GM23338 (cell line): ENCODE measurements around the gene RAD21L1. TPM values are rescaled to one million over a fixed set of nuclear protein-coding genes. Genes with fewer than 3 reads are reported as not detected.

ENCODE experiments used
- ATAC-seq: fragments of 200-7000 bp; cut with Tn5 transposase; 3 replicates; pipeline ENCODE4 v1.9.1; 2020
- DNase-seq: peaks from one replicate; pipeline ENCODE4 v3.0.0-alpha.2; 2015; ENCODE audit warnings: low spot score
- H2AFZ ChIP-seq: fragments of 200-600 bp; sonication (generic); 2 replicates; pipeline ENCODE4 v1.8.0; 2016; ENCODE audit warnings: antibody characterized with exemption, mild to moderate bottlenecking, moderate library complexity
- H3F3A ChIP-seq: fragments of 200-600 bp; sonication (generic); replicated peaks from 2 replicates; pipeline ENCODE4 v1.8.0; 2017; ENCODE audit warnings: antibody characterized with exemption, mixed run types, low read depth
- H3K27ac ChIP-seq: fragments of 200-600 bp; sonication (generic); 2 replicates; pipeline ENCODE4 v1.6.1; 2016; ENCODE audit warnings: low read depth
- H3K27me3 ChIP-seq: fragments of 200-600 bp; sonication (generic); 2 replicates; pipeline ENCODE4 v1.8.0; 2016; ENCODE audit warnings: mild to moderate bottlenecking, mixed run types, moderate library complexity; ENCODE audit not compliant: insufficient read depth
- H3K36me3 ChIP-seq: fragments of 200-600 bp; sonication (generic); 2 replicates; pipeline ENCODE4 v1.8.0; 2016; ENCODE audit warnings: mild to moderate bottlenecking; ENCODE audit not compliant: insufficient read depth
- H3K4me1 ChIP-seq: fragments of 200-600 bp; sonication (generic); 2 replicates; pipeline ENCODE4 v1.8.0; 2016; ENCODE audit warnings: mild to moderate bottlenecking, moderate library complexity; ENCODE audit not compliant: insufficient read depth
- H3K4me2 ChIP-seq: fragments of 200-600 bp; sonication (generic); 2 replicates; pipeline ENCODE4 v1.7.1; 2017; ENCODE audit warnings: mixed run types
- H3K4me3 ChIP-seq: fragments of 200-600 bp; sonication (generic); 2 replicates; pipeline ENCODE4 v1.6.1; 2016; ENCODE audit warnings: mixed run types
- H3K79me2 ChIP-seq: fragments of 200-600 bp; sonication (generic); replicated peaks from 2 replicates; pipeline ENCODE4 v1.8.0; 2017; ENCODE audit warnings: mild to moderate bottlenecking; ENCODE audit not compliant: insufficient read depth
- H3K9me2 ChIP-seq: fragments of 200-600 bp; sonication (generic); 2 replicates; pipeline ENCODE4 v1.8.0; 2017; ENCODE audit not compliant: insufficient read depth
- H4K20me1 ChIP-seq: fragments of 200-600 bp; sonication (generic); replicated peaks from 2 replicates; pipeline ENCODE4 v1.8.0; 2017; ENCODE audit warnings: mild to moderate bottlenecking; ENCODE audit not compliant: insufficient read depth
- H3K27ac Mint-ChIP-seq: 2 replicates; pipeline ENCODE4 v1.8.0; 2020; ENCODE audit warnings: inconsistent platforms, mild to moderate bottlenecking, moderate library complexity, mixed read lengths
- H3K27me3 Mint-ChIP-seq: 3 replicates; pipeline ENCODE4 v1.8.0; 2022; ENCODE audit warnings: low read depth, mild to moderate bottlenecking, moderate library complexity, mixed read lengths, inconsistent platforms; ENCODE audit not compliant: insufficient read depth, poor library complexity
- H3K36me3 Mint-ChIP-seq: 3 replicates; pipeline ENCODE4 v1.8.0; 2021; ENCODE audit warnings: low read depth, mild to moderate bottlenecking, inconsistent platforms, moderate library complexity, mixed read lengths
- H3K4me1 Mint-ChIP-seq: 3 replicates; pipeline ENCODE4 v1.8.0; 2020; ENCODE audit warnings: mild to moderate bottlenecking, inconsistent platforms, mixed read lengths
- H3K4me3 Mint-ChIP-seq: 3 replicates; pipeline ENCODE4 v1.8.0; 2021; ENCODE audit warnings: moderate library complexity, mild to moderate bottlenecking, inconsistent platforms, mixed read lengths
- H3K9me3 Mint-ChIP-seq: 3 replicates; pipeline ENCODE4 v1.8.0; 2020; ENCODE audit warnings: moderate library complexity, mild to moderate bottlenecking, inconsistent platforms, mixed read lengths
- polyA plus RNA-seq: library from polyadenylated mRNA; unstranded; fragments of >200 nt; fragmentation: Nextera tagmentation; extraction: Ambion mirVana; gene quantifications from 2 replicates; pipeline ENCODE4 v1.2.1, GENCODE V29; 2016
- total RNA-seq: library from RNA; depleted of rRNA; stranded (reverse); fragments of >200 nt; shearing (Covaris generic); gene quantifications from 2 replicates; pipeline ENCODE4 v1.2.3, GENCODE V29; 2014
- TF ChIP-seq, protein P1 (sequence below): fragments of 250-450 bp; sonication (Bioruptor Pico); IDR thresholded peaks from 2 replicates; pipeline ENCODE4 v1.5.0; 2020; ENCODE audit warnings: mild to moderate bottlenecking, moderate library complexity
- TF ChIP-seq, protein P2 (sequence below), 2 experiments: fragments of 200-600 bp in 1 of 2; sonication (generic) in 1 of 2; conservative IDR thresholded peaks; 2 replicates each; pipeline versions ENCODE4 v1.5.1 to v1.6.1; 2016 to 2017; ENCODE audit warnings: antibody characterized with exemption in 2 of 2, low read depth in 2 of 2, mild to moderate bottlenecking in 2 of 2, moderate library complexity in 1 of 2

Gene RAD21L1
- total and polyA plus RNA-seq, 2 experiments from 2014 or later: 0.10 to 0.95 TPM

DNA sequence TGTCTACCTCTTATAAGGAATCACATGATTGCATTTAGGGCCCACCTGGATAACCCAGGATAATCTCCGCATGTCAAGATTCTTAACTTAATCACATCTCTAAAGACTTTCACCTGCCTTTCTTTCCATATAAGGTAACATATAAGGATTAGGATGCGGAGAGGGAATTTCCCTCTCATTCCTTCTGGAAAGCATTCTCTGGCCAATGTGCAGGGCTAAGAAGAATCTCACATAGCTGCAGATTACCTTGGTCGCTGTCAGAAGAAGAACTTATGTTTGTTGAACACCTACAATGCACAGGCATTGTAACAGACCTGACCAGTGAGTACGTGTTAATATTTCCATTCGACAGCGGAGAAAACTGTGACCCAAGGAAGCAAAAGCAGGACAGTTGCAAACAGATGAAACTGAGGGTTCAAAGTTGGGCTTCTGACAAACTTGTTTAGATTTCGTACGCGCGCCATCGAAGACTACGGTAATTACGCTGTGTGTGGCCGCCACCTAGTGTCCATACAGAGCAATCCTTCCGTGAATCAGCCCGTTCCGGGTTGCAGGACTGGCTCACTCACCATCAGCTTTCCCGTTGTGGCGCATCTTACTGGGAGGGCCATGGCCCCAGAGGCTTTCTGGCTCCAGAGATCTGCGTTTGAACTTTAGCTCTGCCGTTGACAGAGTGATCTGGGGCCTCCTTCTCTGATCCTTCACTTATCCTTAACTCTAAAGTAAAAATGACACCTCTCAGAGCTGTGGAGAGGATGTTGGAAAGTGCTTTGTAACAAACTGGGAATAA is 13.0 kb upstream of the RAD21L1 start:
- H3F3A ChIP-seq: no peaks in the 10 kb centered on the region
- H3K36me3 ChIP-seq: no peaks in the 10 kb centered on the region
- no peaks in the 10 kb centered on the region; the same call in 1 of the 2 replicates for H4K20me1 ChIP-seq
- no peak overlapping the region; the same call in 2 of the 3 replicates for H3K4me3 Mint-ChIP-seq
- H3K9me3 Mint-ChIP-seq: peaks cover 16% of the 10 kb centered on the region; the same call in 2 of the 3 replicates
- peaks cover 16% of the 10 kb centered on the region for H3K4me1 ChIP-seq
- no peak overlapping the region for H3K27ac ChIP-seq
- H3K4me2 ChIP-seq: peak overlapping the region; percentile 53; the same call in 1 of the 2 replicates
- no peaks in the 10 kb centered on the region for H3K27me3 Mint-ChIP-seq
- ATAC-seq: peak; percentile 96
- H3K9me2 ChIP-seq: no peaks in the 10 kb centered on the region
- TF ChIP-seq, protein P1, sequence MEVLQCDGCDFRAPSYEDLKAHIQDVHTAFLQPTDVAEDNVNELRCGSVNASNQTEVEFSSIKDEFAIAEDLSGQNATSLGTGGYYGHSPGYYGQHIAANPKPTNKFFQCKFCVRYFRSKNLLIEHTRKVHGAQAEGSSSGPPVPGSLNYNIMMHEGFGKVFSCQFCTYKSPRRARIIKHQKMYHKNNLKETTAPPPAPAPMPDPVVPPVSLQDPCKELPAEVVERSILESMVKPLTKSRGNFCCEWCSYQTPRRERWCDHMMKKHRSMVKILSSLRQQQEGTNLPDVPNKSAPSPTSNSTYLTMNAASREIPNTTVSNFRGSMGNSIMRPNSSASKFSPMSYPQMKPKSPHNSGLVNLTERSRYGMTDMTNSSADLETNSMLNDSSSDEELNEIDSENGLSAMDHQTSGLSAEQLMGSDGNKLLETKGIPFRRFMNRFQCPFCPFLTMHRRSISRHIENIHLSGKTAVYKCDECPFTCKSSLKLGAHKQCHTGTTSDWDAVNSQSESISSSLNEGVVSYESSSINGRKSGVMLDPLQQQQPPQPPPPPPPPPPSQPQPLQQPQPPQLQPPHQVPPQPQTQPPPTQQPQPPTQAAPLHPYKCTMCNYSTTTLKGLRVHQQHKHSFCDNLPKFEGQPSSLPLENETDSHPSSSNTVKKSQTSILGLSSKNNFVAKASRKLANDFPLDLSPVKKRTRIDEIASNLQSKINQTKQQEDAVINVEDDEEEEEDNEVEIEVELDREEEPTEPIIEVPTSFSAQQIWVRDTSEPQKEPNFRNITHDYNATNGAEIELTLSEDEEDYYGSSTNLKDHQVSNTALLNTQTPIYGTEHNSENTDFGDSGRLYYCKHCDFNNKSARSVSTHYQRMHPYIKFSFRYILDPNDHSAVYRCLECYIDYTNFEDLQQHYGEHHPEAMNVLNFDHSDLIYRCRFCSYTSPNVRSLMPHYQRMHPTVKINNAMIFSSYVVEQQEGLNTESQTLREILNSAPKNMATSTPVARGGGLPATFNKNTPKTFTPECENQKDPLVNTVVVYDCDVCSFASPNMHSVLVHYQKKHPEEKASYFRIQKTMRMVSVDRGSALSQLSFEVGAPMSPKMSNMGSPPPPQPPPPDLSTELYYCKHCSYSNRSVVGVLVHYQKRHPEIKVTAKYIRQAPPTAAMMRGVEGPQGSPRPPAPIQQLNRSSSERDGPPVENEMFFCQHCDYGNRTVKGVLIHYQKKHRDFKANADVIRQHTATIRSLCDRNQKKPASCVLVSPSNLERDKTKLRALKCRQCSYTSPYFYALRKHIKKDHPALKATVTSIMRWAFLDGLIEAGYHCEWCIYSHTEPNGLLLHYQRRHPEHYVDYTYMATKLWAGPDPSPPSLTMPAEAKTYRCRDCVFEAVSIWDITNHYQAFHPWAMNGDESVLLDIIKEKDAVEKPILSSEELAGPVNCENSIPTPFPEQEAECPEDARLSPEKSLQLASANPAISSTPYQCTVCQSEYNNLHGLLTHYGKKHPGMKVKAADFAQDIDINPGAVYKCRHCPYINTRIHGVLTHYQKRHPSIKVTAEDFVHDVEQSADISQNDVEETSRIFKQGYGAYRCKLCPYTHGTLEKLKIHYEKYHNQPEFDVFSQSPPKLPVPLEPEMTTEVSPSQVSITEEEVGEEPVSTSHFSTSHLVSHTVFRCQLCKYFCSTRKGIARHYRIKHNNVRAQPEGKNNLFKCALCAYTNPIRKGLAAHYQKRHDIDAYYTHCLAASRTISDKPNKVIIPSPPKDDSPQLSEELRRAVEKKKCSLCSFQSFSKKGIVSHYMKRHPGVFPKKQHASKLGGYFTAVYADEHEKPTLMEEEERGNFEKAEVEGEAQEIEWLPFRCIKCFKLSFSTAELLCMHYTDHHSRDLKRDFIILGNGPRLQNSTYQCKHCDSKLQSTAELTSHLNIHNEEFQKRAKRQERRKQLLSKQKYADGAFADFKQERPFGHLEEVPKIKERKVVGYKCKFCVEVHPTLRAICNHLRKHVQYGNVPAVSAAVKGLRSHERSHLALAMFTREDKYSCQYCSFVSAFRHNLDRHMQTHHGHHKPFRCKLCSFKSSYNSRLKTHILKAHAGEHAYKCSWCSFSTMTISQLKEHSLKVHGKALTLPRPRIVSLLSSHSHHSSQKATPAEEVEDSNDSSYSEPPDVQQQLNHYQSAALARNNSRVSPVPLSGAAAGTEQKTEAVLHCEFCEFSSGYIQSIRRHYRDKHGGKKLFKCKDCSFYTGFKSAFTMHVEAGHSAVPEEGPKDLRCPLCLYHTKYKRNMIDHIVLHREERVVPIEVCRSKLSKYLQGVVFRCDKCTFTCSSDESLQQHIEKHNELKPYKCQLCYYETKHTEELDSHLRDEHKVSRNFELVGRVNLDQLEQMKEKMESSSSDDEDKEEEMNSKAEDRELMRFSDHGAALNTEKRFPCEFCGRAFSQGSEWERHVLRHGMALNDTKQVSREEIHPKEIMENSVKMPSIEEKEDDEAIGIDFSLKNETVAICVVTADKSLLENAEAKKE (CRISPR knock-in tag): no peak
- TF ChIP-seq, protein P2, sequence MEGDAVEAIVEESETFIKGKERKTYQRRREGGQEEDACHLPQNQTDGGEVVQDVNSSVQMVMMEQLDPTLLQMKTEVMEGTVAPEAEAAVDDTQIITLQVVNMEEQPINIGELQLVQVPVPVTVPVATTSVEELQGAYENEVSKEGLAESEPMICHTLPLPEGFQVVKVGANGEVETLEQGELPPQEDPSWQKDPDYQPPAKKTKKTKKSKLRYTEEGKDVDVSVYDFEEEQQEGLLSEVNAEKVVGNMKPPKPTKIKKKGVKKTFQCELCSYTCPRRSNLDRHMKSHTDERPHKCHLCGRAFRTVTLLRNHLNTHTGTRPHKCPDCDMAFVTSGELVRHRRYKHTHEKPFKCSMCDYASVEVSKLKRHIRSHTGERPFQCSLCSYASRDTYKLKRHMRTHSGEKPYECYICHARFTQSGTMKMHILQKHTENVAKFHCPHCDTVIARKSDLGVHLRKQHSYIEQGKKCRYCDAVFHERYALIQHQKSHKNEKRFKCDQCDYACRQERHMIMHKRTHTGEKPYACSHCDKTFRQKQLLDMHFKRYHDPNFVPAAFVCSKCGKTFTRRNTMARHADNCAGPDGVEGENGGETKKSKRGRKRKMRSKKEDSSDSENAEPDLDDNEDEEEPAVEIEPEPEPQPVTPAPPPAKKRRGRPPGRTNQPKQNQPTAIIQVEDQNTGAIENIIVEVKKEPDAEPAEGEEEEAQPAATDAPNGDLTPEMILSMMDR (conservative IDR thresholded peaks at IDR 0.05; ENCODE audit: low read depth in 2 of 2): peak; percentile 74 to 94
- H3K4me1 Mint-ChIP-seq: peaks cover 24% of the 10 kb centered on the region
- H3K36me3 Mint-ChIP-seq: no peaks in the 10 kb centered on the region; the same call in 2 of the 3 replicates
- no peak overlapping the region for H3K27ac Mint-ChIP-seq
- H2AFZ ChIP-seq: peak overlapping the region; percentile 84
- H3K79me2 ChIP-seq: no peaks in the 10 kb centered on the region
- H3K4me3 ChIP-seq: no peak overlapping the region; the same call in 1 of the 2 replicates
- H3K27me3 ChIP-seq: no peaks in the 10 kb centered on the region
- DNase-seq: peak; percentile 95
